ENCODE data around the gene HOXA11. TPM values are rescaled to one million over a fixed set of nuclear protein-coding genes. Genes with fewer than 3 reads are reported as not detected.

HOXA11 gene
- polyA plus RNA-seq, 1 donor from 2014 or later: not detected

- Histone ChIP-seq H3K79me2 (replicated peaks; ENCODE audit: insufficient read depth, low read length) (no peaks in the 10 kb centered on the region), H3K4me3 (ENCODE audit: low read length) (no peak overlapping the region), H3K9ac (ENCODE audit: low read length) (no peak overlapping the region), H2AFZ (ENCODE audit: low read depth, low read length) (no peak overlapping the region), H3F3A (ENCODE audit: insufficient read depth, low read length, poor library complexity, severe bottlenecking) (no peaks in the 10 kb centered on the region), H3K27me3 (ENCODE audit: insufficient read depth, low read depth, low read length) (peaks cover 99% of the 10 kb centered on the region), H3K4me2 (ENCODE audit: low read length) (no peak overlapping the region), H3K27ac (ENCODE audit: low read length) (no peak overlapping the region), H3K9me3 (ENCODE audit: low read length) (peaks cover 30% of the 10 kb centered on the region), H4K20me1 (ENCODE audit: insufficient read depth) (no peaks in the 10 kb centered on the region), H3K36me3 (ENCODE audit: insufficient read depth, low read length) (no peaks in the 10 kb centered on the region), H3K9me2 (ENCODE audit: insufficient read depth, low read length) (no peaks in the 10 kb centered on the region)
- TF ChIP-seq REST (IDR thresholded peaks at IDR 0.05; ENCODE audit: borderline replicate concordance) (no peak), EP300 (conservative IDR thresholded peaks at IDR 0.05; ENCODE audit: poor library complexity, severe bottlenecking) (no peak), POLR2AphosphoS5 (IDR thresholded peaks at IDR 0.05) (no peak), CTCF (IDR thresholded peaks at IDR 0.05; ENCODE audit: poor library complexity, severe bottlenecking) (no peak), EZH2 (IDR thresholded peaks at IDR 0.05; ENCODE audit: borderline replicate concordance, insufficient read depth, low read length, poor library complexity, severe bottlenecking) (no peak), SMC3 (conservative IDR thresholded peaks at IDR 0.05; ENCODE audit: poor library complexity) (no peak), MXI1 (conservative IDR thresholded peaks at IDR 0.05; ENCODE audit: poor library complexity, severe bottlenecking) (no peak), RAD21 (conservative IDR thresholded peaks at IDR 0.05) (no peak), TAF1 (IDR thresholded peaks at IDR 0.05; ENCODE audit: low read depth) (no peak)
These were observed 22.3 kb downstream of the HOXA11 start for GRCh38 chr7:27162561-27163287.

GRCh38 chr7:27161721-27162560, 23.1 kb downstream of the HOXA11 start:
- Histone ChIP-seq H3K27ac (ENCODE audit: low read length) (no peak overlapping the region), H3K79me2 (replicated peaks; ENCODE audit: insufficient read depth, low read length) (no peaks in the 10 kb centered on the region), H3K9me2 (ENCODE audit: insufficient read depth, low read length) (no peaks in the 10 kb centered on the region), H3F3A (ENCODE audit: insufficient read depth, low read length, poor library complexity, severe bottlenecking) (no peaks in the 10 kb centered on the region), H3K4me3 (ENCODE audit: low read length) (no peak overlapping the region), H4K20me1 (ENCODE audit: insufficient read depth) (no peaks in the 10 kb centered on the region), H3K4me2 (ENCODE audit: low read length) (no peak overlapping the region), H2AFZ (ENCODE audit: low read depth, low read length) (no peak overlapping the region), H3K27me3 (ENCODE audit: insufficient read depth, low read depth, low read length) (peaks cover 99% of the 10 kb centered on the region), H3K36me3 (ENCODE audit: insufficient read depth, low read length) (no peaks in the 10 kb centered on the region), H3K9ac (ENCODE audit: low read length) (no peak overlapping the region), H3K9me3 (ENCODE audit: low read length) (peaks cover 36% of the 10 kb centered on the region)
- TF ChIP-seq MXI1 (conservative IDR thresholded peaks at IDR 0.05; ENCODE audit: poor library complexity, severe bottlenecking) (no peak), CTCF (IDR thresholded peaks at IDR 0.05; ENCODE audit: poor library complexity, severe bottlenecking) (no peak), RAD21 (conservative IDR thresholded peaks at IDR 0.05) (no peak), EP300 (conservative IDR thresholded peaks at IDR 0.05; ENCODE audit: poor library complexity, severe bottlenecking) (no peak), POLR2AphosphoS5 (IDR thresholded peaks at IDR 0.05) (no peak)
